PFSK-1 (cell line): ENCODE measurements around the gene TOX3.

Experiments
- FOXP2 ChIP-seq: optimal IDR thresholded peaks from 2 replicates; pipeline ENCODE3; 2011; ENCODE audit warnings: borderline replicate concordance, control low read depth, inconsistent platforms; ENCODE audit not compliant: insufficient read depth; ENCODE audit errors: extremely low read length, extremely low read depth
- POLR2AphosphoS5 ChIP-seq: IDR thresholded peaks from 2 replicates; pipeline ENCODE4 v1.6.1; 2012; ENCODE audit warnings: low read depth, mild to moderate bottlenecking, control low read depth, low read length, moderate library complexity
- SIN3A ChIP-seq: IDR thresholded peaks from 2 replicates; pipeline ENCODE4 v1.6.1; 2012; ENCODE audit warnings: mild to moderate bottlenecking, low read length, moderate library complexity, borderline replicate concordance; ENCODE audit not compliant: insufficient read depth
- TAF1 ChIP-seq: IDR thresholded peaks from 2 replicates; pipeline ENCODE4 v1.6.1; 2012; ENCODE audit warnings: low read length, control low read depth, borderline replicate concordance; ENCODE audit not compliant: insufficient read depth
- TF ChIP-seq, protein P1 (sequence below), 2 experiments: IDR thresholded peaks; 2 replicates each; pipeline versions ENCODE4 v1.6.1 to v1.8.0; 2011 to 2012; ENCODE audit warnings: low read depth in 2 of 2, low read length in 2 of 2, control low read depth in 1 of 2, inconsistent platforms in 1 of 2, mild to moderate bottlenecking in 1 of 2, moderate library complexity in 1 of 2; ENCODE audit not compliant: insufficient read depth in 1 of 2

DNA sequence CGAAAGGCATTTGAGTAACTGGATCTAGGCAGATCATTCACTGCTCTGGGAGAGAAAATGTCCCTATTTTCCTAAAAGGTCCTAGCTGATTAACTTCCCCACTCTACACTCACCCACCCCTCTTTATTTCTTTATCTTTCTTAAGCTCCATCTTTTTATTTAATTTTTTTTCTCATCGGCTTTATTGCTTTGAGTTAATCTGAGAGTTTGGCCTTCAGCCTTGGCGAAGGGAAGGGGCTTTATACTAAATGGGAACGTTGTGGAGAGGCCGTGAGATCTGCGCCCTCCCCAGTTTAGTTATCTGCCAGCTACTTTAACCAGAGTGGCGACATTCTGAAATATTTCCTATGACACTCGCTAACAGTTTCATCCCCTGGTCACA lies 882 bp upstream of the TOX3 start:
- TF ChIP-seq, protein P1, sequence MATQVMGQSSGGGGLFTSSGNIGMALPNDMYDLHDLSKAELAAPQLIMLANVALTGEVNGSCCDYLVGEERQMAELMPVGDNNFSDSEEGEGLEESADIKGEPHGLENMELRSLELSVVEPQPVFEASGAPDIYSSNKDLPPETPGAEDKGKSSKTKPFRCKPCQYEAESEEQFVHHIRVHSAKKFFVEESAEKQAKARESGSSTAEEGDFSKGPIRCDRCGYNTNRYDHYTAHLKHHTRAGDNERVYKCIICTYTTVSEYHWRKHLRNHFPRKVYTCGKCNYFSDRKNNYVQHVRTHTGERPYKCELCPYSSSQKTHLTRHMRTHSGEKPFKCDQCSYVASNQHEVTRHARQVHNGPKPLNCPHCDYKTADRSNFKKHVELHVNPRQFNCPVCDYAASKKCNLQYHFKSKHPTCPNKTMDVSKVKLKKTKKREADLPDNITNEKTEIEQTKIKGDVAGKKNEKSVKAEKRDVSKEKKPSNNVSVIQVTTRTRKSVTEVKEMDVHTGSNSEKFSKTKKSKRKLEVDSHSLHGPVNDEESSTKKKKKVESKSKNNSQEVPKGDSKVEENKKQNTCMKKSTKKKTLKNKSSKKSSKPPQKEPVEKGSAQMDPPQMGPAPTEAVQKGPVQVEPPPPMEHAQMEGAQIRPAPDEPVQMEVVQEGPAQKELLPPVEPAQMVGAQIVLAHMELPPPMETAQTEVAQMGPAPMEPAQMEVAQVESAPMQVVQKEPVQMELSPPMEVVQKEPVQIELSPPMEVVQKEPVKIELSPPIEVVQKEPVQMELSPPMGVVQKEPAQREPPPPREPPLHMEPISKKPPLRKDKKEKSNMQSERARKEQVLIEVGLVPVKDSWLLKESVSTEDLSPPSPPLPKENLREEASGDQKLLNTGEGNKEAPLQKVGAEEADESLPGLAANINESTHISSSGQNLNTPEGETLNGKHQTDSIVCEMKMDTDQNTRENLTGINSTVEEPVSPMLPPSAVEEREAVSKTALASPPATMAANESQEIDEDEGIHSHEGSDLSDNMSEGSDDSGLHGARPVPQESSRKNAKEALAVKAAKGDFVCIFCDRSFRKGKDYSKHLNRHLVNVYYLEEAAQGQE (IDR thresholded peaks at IDR 0.05; ENCODE audit: insufficient read depth in 1 of 2, low read depth in 2 of 2, low read length in 2 of 2) = no peak
- TF ChIP-seq TAF1 = no peak
- no peak for TF ChIP-seq SIN3A
- no peak for TF ChIP-seq POLR2AphosphoS5
- TF ChIP-seq FOXP2 = no peak
